HG02970 (cell line): Measurements from ENCODE around the gene NUP50.

ENCODE experiments used
- ATAC-seq: cut with Tn5 transposase; IDR thresholded peaks from one replicate; pipeline ENCODE4 v1.9.1; 2021; ENCODE audit warnings: mild to moderate bottlenecking, moderate library complexity, moderate number of reproducible peaks; ENCODE audit not compliant: unreplicated experiment, low FRiP score

NUP50 gene

DNA sequence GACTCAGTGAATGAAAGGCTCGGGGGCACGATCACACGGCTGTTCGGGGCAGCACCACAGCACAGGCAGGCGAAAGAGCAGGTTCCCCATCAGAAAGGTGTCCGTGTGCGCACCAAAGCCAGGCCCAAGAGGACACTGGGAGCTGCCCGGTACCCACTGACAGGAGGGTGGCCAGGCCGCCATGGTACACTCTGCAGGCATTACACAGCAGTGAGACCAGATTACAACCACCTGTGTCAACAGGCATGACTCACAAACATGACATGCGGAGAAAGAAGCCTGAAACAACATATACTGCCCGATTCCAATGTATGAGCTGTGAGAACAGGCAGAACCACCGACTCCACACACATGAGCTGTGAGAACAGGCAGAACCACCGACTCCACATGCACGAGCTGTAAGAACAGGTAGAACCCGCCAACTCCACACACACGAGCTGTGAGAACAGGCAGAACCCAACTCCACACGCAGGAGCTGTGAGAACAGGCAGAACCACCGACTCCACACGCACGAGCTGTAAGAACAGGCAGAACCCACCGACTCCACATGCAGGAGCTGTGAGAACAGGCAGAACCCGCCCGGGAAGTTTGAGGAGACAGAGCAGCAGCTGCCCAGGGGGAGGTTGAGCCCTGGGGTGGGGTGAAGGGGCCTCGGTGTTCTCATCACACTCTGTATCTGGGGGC, 44.4 kb downstream of the NUP50 start:
- ATAC-seq, result no peak

- ATAC-seq, result no peak
Observed at GRCh38 chr22:45208696-45208992, 44.9 kb downstream of the NUP50 start.

GRCh38 chr22:45208993-45209838, 45.5 kb downstream of the NUP50 start:
- ATAC-seq, result no peak

DNA sequence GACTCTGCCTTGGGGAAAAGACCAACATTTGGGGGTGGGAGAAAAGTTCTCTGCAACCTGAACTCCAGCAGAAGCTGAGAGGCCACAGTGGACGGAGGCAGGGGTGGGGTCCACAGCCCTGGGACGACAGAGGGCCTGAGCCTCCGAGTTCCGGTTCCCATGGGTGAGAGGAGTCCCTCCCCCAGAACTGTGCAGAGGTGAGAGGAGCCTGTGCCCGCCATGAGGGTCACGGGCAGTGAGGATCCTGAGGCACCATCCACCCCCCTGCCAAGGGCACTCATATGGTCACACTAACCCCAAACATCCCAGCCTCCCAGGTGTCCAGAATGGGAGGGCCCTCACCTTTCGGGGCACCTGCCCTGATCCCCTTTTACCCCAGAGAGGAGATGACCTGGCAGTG, 46.4 kb downstream of the NUP50 start:
- ATAC-seq, result no peak

DNA sequence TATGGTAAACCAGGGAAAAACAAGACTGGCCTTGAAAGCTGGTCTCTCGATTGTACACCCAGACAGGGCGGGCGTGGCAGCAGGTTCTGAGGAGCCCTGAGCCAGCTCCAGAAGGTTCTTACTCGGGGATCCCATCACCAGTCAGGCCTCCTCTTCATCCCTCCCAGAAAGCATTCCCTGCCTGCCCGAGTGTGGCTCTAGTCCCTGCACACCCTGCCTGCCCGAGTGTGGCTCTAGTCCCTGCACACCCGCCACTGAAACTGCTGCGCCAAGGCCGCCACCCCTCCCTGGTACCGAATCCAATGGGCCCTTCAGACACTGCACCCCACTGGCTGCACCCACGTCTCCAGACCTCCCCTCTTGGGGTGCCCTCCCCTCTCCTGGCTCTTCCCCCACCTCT, 46.9 kb downstream of the NUP50 start:
- no peak for ATAC-seq

- no peak for ATAC-seq
Observed at GRCh38 chr22:45210991-45211390, 47.3 kb downstream of the NUP50 start.

DNA sequence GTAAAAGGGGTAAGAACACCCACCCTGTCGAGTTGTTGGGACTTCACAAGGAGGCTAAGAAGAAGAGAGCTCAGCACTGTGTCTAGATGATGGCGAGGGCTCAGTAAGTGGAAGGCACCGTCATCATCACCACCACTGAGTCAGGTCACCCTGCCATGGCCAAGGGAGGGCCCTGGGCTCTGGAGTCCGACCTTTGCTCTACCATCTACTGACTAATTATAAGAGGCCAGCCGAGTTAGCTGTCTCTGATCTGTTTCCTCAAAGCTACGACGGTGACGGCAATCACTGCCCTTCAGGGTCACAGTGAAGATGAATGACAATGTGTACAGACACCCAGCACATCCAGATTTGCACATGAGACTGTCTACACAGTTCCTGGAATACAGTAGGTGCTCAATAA, 47.7 kb downstream of the NUP50 start:
- ATAC-seq, result no peak

DNA sequence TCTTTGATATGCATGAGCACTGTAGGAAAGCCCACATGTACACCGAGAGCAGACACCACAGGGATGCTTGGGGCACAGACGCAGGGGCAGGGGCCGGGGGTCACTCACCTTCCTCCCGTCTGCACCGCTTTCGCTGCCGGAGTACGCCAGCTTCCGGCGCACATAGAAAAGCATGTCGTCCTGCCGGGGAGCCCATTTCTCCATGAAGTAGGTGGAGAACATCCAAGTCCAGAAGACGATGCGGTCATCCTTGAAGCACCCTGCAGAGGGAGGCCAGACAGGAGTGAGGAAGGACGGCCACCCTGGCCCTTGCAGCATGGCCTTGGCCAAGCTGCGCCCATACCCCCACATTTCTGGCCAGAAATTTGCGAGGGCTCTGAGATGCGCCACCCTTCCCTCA, 48.1 kb downstream of the NUP50 start:
- ATAC-seq, result no peak

- no peak for ATAC-seq
Observed at GRCh38 chr22:45212306-45212709, 48.6 kb downstream of the NUP50 start.

GRCh38 chr22:45212992-45213751, 49.4 kb downstream of the NUP50 start:
- no peak for ATAC-seq

DNA sequence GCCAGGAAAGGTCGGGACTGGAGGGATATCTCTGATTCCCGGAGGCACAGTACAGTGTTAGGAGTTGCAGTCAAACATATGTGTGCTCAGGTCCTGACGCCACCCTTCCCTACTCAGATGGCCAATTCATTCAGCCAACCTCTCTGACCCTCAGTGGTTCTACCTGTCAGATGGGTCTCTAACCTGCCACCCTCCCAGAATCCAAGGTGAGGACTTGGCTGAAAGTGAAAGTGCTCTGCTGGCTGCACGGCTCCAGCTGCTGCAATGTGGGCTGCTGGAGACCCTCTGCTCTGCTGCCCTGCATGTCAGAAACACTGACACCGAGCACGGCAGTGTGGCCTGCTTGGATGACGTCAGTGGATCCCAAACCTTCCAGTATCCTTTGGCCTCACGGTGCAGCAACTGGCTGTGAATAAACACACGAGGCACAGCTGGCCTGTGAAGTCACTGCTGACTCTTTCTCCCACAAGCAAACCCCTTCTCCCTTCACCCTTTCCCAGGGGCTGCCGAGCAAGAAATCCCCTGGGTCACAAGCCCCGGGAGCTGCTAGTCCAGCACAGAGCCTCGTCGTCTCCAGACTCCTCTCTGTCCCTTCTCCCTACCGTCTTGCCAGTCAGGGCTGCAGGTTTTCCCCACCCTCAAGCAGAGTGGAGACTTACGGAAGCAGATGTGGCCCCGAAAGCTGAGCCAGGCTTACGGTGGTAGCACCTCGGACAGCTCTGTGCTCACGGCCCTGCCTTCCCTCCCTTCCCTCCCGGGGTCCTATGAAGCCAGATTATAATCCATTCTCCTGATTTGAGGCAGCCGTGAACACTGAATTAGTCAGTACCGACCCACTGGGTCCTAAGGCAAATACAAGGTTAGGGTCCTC, 52.6 kb downstream of the NUP50 start:
- no peak for ATAC-seq

DNA sequence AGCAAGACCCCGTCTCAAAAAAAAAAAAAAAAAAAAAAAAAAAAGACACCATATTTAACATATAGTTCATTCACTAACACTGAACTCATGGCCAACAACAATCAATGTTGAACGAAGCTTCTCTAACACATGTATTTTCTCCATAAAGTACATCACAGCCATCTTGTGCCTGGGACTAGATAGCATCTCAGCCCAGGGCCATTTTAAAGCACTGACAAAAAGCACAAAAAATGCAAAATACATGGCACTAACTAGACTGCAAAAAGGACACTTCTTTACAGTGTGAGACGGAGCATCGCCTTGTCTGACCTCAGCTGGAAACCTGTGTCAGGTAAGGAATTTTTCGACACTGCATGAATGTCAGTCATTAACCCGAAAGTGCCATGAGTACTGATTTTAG, 53.6 kb downstream of the NUP50 start:
- ATAC-seq, result no peak

DNA sequence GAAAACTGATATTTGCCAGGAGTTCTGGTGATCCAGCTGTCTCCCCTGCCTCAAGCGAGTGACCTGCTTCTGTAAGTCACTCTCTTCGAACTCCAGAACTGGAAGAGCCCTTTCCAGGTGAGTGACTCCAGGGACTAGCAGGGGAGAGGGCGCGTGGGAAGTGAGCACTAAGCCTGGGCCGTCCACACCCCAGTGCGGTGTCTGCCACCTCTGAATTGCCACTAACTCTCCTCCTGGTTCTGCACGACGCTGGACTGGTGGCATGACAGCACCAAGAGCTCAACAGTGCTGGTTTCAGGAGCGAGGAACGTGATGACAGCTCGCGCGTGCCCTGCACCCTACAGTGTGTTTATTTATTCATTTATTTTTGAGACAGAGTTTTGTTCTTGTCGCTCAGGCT, 54.1 kb downstream of the NUP50 start:
- ATAC-seq, result no peak

GRCh38 chr22:45218976-45219375, 55.3 kb downstream of the NUP50 start:
- ATAC-seq, result no peak

DNA sequence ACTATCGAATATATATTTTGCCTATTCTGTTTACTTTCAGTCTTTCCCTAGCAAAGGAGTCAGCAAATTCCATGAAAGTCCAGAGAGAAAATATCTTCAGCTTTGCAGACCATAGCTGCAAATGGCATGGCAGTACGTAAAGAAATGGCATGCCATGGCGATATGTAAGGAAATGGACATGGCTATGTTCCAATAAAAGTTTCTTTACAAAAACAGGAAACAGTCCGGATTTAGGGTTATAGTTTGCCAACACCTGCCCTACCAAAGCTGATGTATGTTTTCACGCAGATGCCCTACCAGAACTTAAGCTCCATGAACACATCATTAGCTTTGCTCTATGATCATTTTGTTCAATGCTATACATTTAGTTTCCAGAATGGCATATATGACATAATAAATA, 57.5 kb downstream of the NUP50 start:
- ATAC-seq, result no peak

GRCh38 chr22:45223304-45224117, 59.8 kb downstream of the NUP50 start:
- ATAC-seq, result no peak

- no peak for ATAC-seq
Observed at GRCh38 chr22:45224331-45224730, 60.6 kb downstream of the NUP50 start.

DNA sequence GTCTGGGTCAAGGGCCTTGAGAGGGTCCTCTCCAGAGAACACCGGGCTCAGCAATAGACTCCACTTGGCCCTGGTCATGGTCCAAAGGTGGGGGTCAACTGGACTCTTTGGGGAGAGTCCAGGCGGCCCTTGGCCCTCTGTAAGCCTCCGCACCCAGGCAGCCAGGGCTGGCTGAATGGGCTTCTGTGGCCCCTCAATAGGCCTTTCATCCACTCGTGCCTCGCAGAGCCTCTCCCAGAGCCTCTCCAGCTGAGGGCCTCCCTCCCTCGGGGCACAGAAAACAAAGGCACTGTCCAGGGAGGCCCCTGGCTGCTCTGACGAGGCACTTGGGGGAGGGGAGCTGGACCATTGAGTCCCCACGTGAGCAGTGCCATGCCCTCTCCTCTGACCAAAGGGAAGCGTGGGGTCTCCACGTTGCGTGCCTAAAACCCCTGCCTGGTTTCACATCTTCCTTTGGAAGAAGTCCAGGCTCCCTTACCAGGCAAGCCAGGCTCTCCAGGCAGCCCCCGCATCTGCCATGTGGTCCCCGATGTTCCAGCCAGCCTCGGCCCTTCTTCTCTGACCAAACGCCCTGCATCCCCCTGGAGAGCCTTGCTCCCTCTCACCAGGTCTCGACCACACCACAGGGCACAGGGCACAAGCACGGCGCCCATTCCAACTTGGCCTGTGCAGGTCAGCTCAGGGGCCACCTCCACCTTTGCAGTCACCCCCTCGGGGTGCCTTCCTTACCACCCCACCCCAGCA, 61.4 kb downstream of the NUP50 start:
- no peak for ATAC-seq
